HepG2 (cell line): ENCODE measurements around the gene IQSEC1. TPM values are rescaled to one million over a fixed set of nuclear protein-coding genes. Genes with fewer than 3 reads are reported as not detected.

Experiments used
- ATAC-seq: fragments of 200-7000 bp; cut with Tn5 transposase; 3 replicates; pipeline ENCODE4 v1.9.1; 2020; ENCODE audit warnings: mild to moderate bottlenecking, moderate library complexity
- BruUV-seq: library from RNA; stranded (reverse); fragments of 400-500 nt; replicated peaks from 2 replicates; lab custom pipeline; 2021; lab: Mats Ljungman, UMichigan
- CTCF ChIA-PET: fragments of 300-600 bp; formaldehyde crosslinking; extraction: SDS; loops from one replicate; lab custom pipeline; 2021; ENCODE audit warnings: low total read pairs, inconsistent platforms, low intra/inter-chr PET ratio; lab: Yijun Ruan, JAX
- POLR2A ChIA-PET: fragments of 350-600 bp; sonication (Branson Sonifier 250); formaldehyde crosslinking; loops from one replicate; lab custom pipeline; 2020; ENCODE audit warnings: antibody characterized with exemption, inconsistent platforms; lab: Yijun Ruan, JAX
- DNase-seq: peaks from one replicate; pipeline ENCODE4 v3.0.0-alpha.2; 2015; ENCODE audit warnings: low spot score
- FAIRE-seq: peaks from 3 replicates; lab custom pipeline; 2011; peaks lifted over from hg19 to GRCh38; lab: Jason Lieb, UNC
- H2AFZ ChIP-seq: one replicate; pipeline ENCODE4 v1.6.1; 2011; ENCODE audit warnings: low read length, inconsistent platforms
- H3K27ac ChIP-seq: fragments of 300-600 bp; 3 replicates; pipeline ENCODE4 v1.8.0; 2011; ENCODE audit warnings: mixed run types, mild to moderate bottlenecking, mixed read lengths, low read length, inconsistent platforms; ENCODE audit not compliant: insufficient read depth; ENCODE audit errors: extremely low read length
- H3K27me3 ChIP-seq, 2 experiments: fragments of 200-600 bp in 1 of 2; 2 replicates in 1 of 2; 3 replicates in 1 of 2; pipeline versions ENCODE4 v1.6.0 to v1.8.0; 2011; ENCODE audit warnings: low read length in 2 of 2, mild to moderate bottlenecking in 2 of 2, moderate library complexity in 2 of 2, inconsistent platforms in 1 of 2; ENCODE audit not compliant: insufficient read depth in 2 of 2, control insufficient read depth in 1 of 2
- H3K36me3 ChIP-seq, 2 experiments: fragments of 200-600 bp in 1 of 2; replicated peaks in 1 of 2; 2 replicates in 1 of 2; 3 replicates in 1 of 2; pipeline versions ENCODE4 v1.5.1 to v1.8.0; 2011; ENCODE audit warnings: low read length in 2 of 2, inconsistent platforms in 1 of 2; ENCODE audit not compliant: insufficient read depth in 2 of 2, control insufficient read depth in 1 of 2
- H3K4me1 ChIP-seq: 2 replicates; pipeline ENCODE4 v1.5.1; 2012; ENCODE audit warnings: low read length, inconsistent platforms; ENCODE audit not compliant: insufficient read depth
- H3K4me2 ChIP-seq: 2 replicates; pipeline ENCODE4 v1.6.0; 2011; ENCODE audit warnings: low read depth, low read length, inconsistent platforms
- H3K4me3 ChIP-seq, 3 experiments: fragments of 200-600 bp in 1 of 3; sonication (generic), shearing (Covaris generic) in 1 of 3; replicated peaks in 1 of 3; 2 replicates each; pipeline ENCODE4 v1.5.1; 2011 to 2016; ENCODE audit warnings: low read length in 3 of 3, inconsistent platforms in 2 of 3, low read depth in 2 of 3, mild to moderate bottlenecking in 2 of 3, control low read depth in 1 of 3, mixed read lengths in 1 of 3; ENCODE audit not compliant: insufficient read depth in 1 of 3
- H3K79me2 ChIP-seq: one replicate; pipeline ENCODE4 v1.6.1; 2011; ENCODE audit warnings: low read length, inconsistent platforms; ENCODE audit not compliant: insufficient read depth
- H3K9ac ChIP-seq: 2 replicates; pipeline ENCODE4 v1.6.0; 2011; ENCODE audit warnings: mild to moderate bottlenecking, low read depth, low read length, inconsistent platforms; ENCODE audit not compliant: insufficient read depth
- H3K9me3 ChIP-seq: 2 replicates; pipeline ENCODE4 v1.5.1; 2012; ENCODE audit warnings: mild to moderate bottlenecking, low read length
- H4K20me1 ChIP-seq: 2 replicates; pipeline ENCODE4 v1.6.0; 2011; ENCODE audit warnings: inconsistent platforms, mild to moderate bottlenecking, low read length, moderate library complexity; ENCODE audit not compliant: insufficient read depth
- CREB1 ChIP-seq, 2 experiments: fragments of 450-650 bp in 1 of 2; IDR thresholded peaks; 2 replicates each; pipeline ENCODE4 v1.6.1; 2016 to 2017; ENCODE audit warnings: control low read depth in 1 of 2, mild to moderate bottlenecking in 1 of 2, missing compliant biosample characterization in 1 of 2, missing genetic modification characterization in 1 of 2
- KDM4B ChIP-seq: sonication (generic); formaldehyde crosslinking; IDR thresholded peaks from 2 replicates; pipeline ENCODE4 v1.4.0; 2020; ENCODE audit warnings: missing genetic modification reagents
- KLF11 ChIP-seq: IDR thresholded peaks from 2 replicates; pipeline ENCODE4 v1.6.1; 2016; ENCODE audit warnings: missing compliant biosample characterization
- MAFK ChIP-seq, 2 experiments: IDR thresholded peaks in 1 of 2; conservative IDR thresholded peaks in 1 of 2; 2 replicates each; pipeline ENCODE4 v1.6.1; 2011; ENCODE audit warnings: improper control_type of control experiment in 2 of 2, low read length in 2 of 2
- MEF2D ChIP-seq: sonication (generic); formaldehyde crosslinking; IDR thresholded peaks from 2 replicates; pipeline ENCODE4 v1.5.1; 2020; ENCODE audit warnings: mild to moderate bottlenecking, missing genetic modification reagents
- NCOA5 ChIP-seq: sonication (generic); formaldehyde crosslinking; IDR thresholded peaks from 2 replicates; pipeline ENCODE4 v1.4.0; 2020; ENCODE audit warnings: missing genetic modification reagents
- PCBP2 ChIP-seq: fragments of 200-400 bp; formaldehyde crosslinking; optimal IDR thresholded peaks from 2 replicates; pipeline ENCODE3; 2018; ENCODE audit warnings: low read length, low read depth; ENCODE audit not compliant: poor library complexity, severe bottlenecking
- SKIL ChIP-seq: sonication (generic); formaldehyde crosslinking; IDR thresholded peaks from 2 replicates; pipeline ENCODE4 v1.8.0; 2022; ENCODE audit warnings: missing genetic modification reagents, mild to moderate bottlenecking, moderate library complexity, borderline replicate concordance
- TEAD2 ChIP-seq: sonication (generic); formaldehyde crosslinking; IDR thresholded peaks from 2 replicates; pipeline ENCODE4 v1.9.0; 2021; ENCODE audit warnings: missing genetic modification reagents
- ZFP41 ChIP-seq: sonication (generic); formaldehyde crosslinking; IDR thresholded peaks from 2 replicates; pipeline ENCODE4 v1.4.0; 2020; ENCODE audit warnings: mild to moderate bottlenecking, missing genetic modification reagents, borderline replicate concordance
- ZNF263 ChIP-seq: sonication (generic); formaldehyde crosslinking; IDR thresholded peaks from 2 replicates; pipeline ENCODE4 v1.4.0; 2020; ENCODE audit warnings: missing genetic modification reagents
- ZNF414 ChIP-seq: sonication (generic); formaldehyde crosslinking; IDR thresholded peaks from 2 replicates; pipeline ENCODE4 v1.5.0; 2020; ENCODE audit warnings: missing genetic modification reagents
- ZNF672 ChIP-seq: sonication (generic); formaldehyde crosslinking; IDR thresholded peaks from 2 replicates; pipeline ENCODE4 v1.8.1; 2022; ENCODE audit warnings: missing genetic modification reagents
- ZNF687 ChIP-seq: sonication (generic); formaldehyde crosslinking; IDR thresholded peaks from 2 replicates; pipeline ENCODE4 v1.5.1; 2020; ENCODE audit warnings: mild to moderate bottlenecking, missing genetic modification reagents, moderate library complexity
- ZNF772 ChIP-seq: sonication (generic); formaldehyde crosslinking; IDR thresholded peaks from 2 replicates; pipeline ENCODE4 v1.5.0; 2020; ENCODE audit warnings: mild to moderate bottlenecking, missing genetic modification reagents
- ZNF773 ChIP-seq: sonication (generic); formaldehyde crosslinking; IDR thresholded peaks from 2 replicates; pipeline ENCODE4 v1.4.0; 2020; ENCODE audit warnings: missing genetic modification reagents, borderline replicate concordance
- ZNF816 ChIP-seq: sonication (generic); formaldehyde crosslinking; IDR thresholded peaks from 2 replicates; pipeline ENCODE4 v1.8.0; 2022; ENCODE audit warnings: missing genetic modification reagents, mild to moderate bottlenecking, borderline replicate concordance
- WGBS: methylation state at CpG from one replicate; pipeline ENCODE4 v1.1.6; 2017; ENCODE audit warnings: low lambda C conversion rate; 5-methylcytosine and 5-hydroxymethylcytosine counted together
- in situ Hi-C: cut with HindIII; loops from 2 replicates; pipeline ENCODE4 v1.10.0; 2017; ENCODE audit warnings: low pct_unique_long_range_greater_than_20kb; ENCODE audit not compliant: extremely low pct_ligation_motif_present
- intact Hi-C: fragments of 100-400 bp; cut with micrococcal nuclease; formaldehyde crosslinking; loops from one replicate; pipeline ENCODE4 v1.10.0; 2022; ENCODE audit not compliant: unreplicated experiment
- polyA plus RNA-seq, 8 experiments: library from polyadenylated mRNA; depleted of rRNA in 3 of 8; stranded (reverse) in 7 of 8; unstranded in 1 of 8; fragments of >200 nt; fragmentation: Illumina TruSeq in 4 of 8; extraction: Trizol in 4 of 8; gene quantifications; 2 replicates each; pipeline versions ENCODE4 v1.2.1 to v1.2.3, GENCODE V29; 2011 to 2016; ENCODE audit warnings: low read depth in 4 of 8, missing spikeins in 1 of 8, mixed read lengths in 1 of 8; ENCODE audit not compliant: insufficient read depth in 1 of 8
- total RNA-seq, 5 experiments: library from RNA; depleted of rRNA; stranded (reverse); fragments of >200 nt; fragmentation: Illumina TruSeq; extraction: Trizol; gene quantifications; 2 replicates each; pipeline ENCODE4 v1.2.3, GENCODE V29; 2016; ENCODE audit warnings: low read depth in 1 of 5

IQSEC1 gene
- total and polyA plus RNA-seq, 2 of the 13 experiments (the other 11 are each of a cell fraction or from before 2014, with no cell fraction given): 17.4 to 20.2 TPM

- no TSS peak for BruUV-seq
- Histone ChIP-seq H3K27me3 (no peaks in the 10 kb centered on the region), H3K27ac (no peak overlapping the region), H3K9ac (no peak overlapping the region), H3K9me3 (no peaks in the 10 kb centered on the region), H3K36me3 (peaks cover 0 to 3% of the 10 kb centered on the region in 2 experiments; a peak in 1 of 5 replicates), H3K4me3 (no peak overlapping the region), H3K4me1 (peaks cover 29% of the 10 kb centered on the region), H4K20me1 (peaks cover 7% of the 10 kb centered on the region; the same call in 1 of the 2 replicates), H3K79me2 (no peaks in the 10 kb centered on the region), H3K4me2 (no peak overlapping the region), H2AFZ (no peak overlapping the region)
- intact Hi-C loops (no loop called here), in situ Hi-C loops (no loop called here)
- ChIA-PET CTCF (no interaction called here), POLR2A (interaction anchor here (1.0 kb wide), 1 partner anchor 12 kb away, joined by 3 read pairs; no protein-coding TSS in a partner anchor)
- ATAC-seq (no peak), FAIRE-seq (no peak), DNase-seq (no peak)
- TF ChIP-seq ZNF687 (no peak), MEF2D (CRISPR knock-in tag) (no peak), CREB1 (IDR thresholded peaks at IDR 0.05) (no peak), CREB1 (CRISPR knock-in tag; IDR thresholded peaks at IDR 0.05) (no peak), ZNF816 (CRISPR knock-in tag) (no peak), NCOA5 (no peak), ZFP41 (no peak), SKIL (CRISPR knock-in tag) (no peak), PCBP2 (no peak), ZNF414 (CRISPR knock-in tag) (no peak), MAFK (conservative IDR thresholded peaks at IDR 0.05 in 1 of 2, IDR thresholded peaks at IDR 0.05 in 1 of 2; ENCODE audit: low read length in 2 of 2) (no peak), ZNF773 (CRISPR knock-in tag) (no peak), KLF11 (CRISPR knock-in tag) (no peak), ZNF672 (CRISPR knock-in tag) (no peak), ZNF772 (CRISPR knock-in tag) (no peak), ZNF263 (no peak), TEAD2 (CRISPR knock-in tag) (no peak), KDM4B (no peak)
- 98% methylated on average over 17 of the region's 20 CpGs for WGBS
These were observed 93.9 kb downstream of the IQSEC1 start for GRCh38 chr3:12979151-12979946.
